GM21737 (cell line): ENCODE data around the gene FAM124A.

Experiments used
- ATAC-seq: cut with Tn5 transposase; IDR thresholded peaks from one replicate; pipeline ENCODE4 v1.9.1; 2021; ENCODE audit warnings: mild to moderate bottlenecking, moderate library complexity; ENCODE audit not compliant: unreplicated experiment

The FAM124A gene

GRCh38 chr13:51298812-51299211 lies 76.6 kb downstream of the FAM124A start:
- no peak for ATAC-seq

- no peak for ATAC-seq
These were observed 80.9 kb downstream of the FAM124A start for GRCh38 chr13:51303063-51303552.

DNA sequence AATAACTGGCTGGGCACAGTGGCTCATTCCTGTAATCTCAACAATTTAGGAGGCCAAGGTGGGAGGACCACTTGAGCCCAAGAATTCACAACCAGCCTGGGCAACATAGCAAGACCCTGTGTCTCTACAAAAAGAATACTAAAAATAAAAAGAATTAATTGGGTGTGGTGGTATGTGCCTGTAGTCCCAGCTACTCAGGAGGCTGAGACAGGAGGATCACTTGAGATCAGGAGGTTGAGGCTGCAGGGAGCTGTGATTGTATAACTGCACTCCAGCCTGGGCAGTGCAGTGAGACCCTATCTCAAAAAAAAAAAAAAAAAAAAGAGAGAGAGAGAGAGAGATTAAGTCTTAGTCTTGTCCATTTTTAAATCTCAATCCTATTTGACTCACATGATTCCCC lies 81.7 kb downstream of the FAM124A start:
- ATAC-seq: no peak

- no peak for ATAC-seq
These were observed 83.2 kb downstream of the FAM124A start for GRCh38 chr13:51305271-51305967.

GRCh38 chr13:51308781-51309180 lies 86.6 kb downstream of the FAM124A start:
- ATAC-seq: no peak

DNA sequence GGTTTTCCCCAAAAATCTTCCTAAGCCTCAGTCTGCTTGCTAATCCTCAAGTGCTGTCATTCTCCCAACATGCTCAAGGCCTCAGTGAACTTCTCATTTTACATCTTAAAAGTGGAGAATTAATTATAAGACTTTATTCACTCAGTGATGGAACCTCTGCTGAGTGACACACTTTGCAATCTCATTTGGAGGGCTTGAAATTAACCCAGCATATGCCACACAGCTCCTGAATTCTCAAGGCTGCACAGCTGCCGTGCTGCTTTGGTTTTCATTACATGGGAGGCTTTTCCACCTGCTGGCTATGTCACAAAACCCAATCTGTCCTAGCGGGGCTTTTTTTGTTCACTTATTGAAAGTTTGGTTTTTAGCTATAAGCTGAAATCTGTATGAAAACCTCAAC lies 89.0 kb downstream of the FAM124A start:
- no peak for ATAC-seq

GRCh38 chr13:51311957-51312520 lies 89.8 kb downstream of the FAM124A start:
- ATAC-seq: no peak

- ATAC-seq: no peak
These were observed 91.4 kb downstream of the FAM124A start for GRCh38 chr13:51313619-51314018.

DNA sequence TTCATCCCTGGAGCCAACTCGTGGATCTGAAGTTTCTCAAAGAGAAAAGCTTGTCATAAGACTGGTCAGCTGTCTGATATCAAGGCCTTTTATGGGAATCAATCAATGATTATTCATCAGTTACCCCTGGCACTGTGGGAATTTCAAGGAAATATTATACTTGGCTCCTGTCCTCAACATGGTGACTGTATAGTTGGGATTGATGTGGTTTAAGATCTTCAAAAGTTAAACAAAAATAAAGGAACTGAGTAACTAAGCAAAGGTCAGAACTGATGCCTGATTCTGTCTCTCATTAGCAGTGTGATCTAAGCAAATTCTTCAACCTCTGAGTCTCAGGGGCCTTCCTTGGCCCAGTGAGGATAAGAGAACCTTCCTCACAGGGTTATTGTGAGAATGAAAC lies 95.1 kb downstream of the FAM124A start:
- no peak for ATAC-seq

DNA sequence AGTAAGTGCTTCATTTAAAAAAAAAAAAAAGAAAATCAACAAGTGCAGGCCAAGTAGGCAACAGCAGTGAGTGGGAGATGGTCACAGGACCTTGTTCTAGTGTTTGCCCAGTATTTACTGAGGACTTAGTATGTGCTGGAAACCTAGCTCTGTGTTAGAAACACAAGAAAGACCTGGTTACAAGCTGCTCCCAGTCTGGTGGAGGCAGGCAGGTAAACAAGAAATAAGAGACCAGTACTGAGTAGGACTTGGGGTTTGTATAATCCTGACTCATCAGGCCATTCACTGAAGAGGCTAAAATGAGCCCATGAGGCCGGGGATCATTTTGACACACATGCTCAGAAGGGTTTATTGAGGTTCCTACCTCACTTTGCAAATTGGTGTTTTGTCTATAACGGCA lies 95.8 kb downstream of the FAM124A start:
- no peak for ATAC-seq

DNA sequence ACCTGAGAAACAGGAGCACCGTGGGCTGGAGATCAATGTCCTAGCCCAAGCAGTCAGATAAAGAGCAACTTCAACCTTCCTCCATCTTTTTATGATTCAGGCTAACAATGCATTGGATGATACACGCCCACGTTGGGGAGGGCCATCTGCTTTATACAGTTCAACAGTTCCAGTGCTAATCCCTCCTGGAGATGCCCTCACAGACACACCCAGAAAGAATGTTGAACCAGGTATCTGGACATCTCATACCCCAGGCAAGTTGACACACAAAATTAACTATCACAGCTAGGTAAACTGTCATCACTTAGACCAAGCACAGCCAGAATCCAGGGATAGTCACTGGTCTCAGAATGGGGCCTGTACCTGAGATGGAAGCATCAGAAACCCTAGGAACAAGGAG lies 96.7 kb downstream of the FAM124A start:
- ATAC-seq: no peak

DNA sequence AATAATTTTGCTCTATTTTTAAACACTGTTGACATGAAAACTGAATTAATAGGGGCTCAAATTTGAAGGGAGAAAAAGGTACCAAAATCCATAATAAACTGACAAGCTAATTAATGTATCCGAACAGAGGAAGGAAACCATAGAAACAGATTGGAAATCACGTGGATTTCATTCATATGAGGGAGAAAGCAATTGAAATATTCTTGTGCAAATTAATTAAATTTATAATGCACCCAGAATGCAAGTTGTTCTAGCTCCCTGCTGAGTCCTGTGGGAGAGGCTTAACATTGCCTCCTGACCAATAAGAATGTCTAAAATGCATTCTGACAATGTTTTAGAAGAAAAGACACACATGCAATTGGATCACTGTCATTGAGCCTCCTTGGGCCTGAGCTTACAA lies 99.6 kb downstream of the FAM124A start:
- no peak for ATAC-seq

DNA sequence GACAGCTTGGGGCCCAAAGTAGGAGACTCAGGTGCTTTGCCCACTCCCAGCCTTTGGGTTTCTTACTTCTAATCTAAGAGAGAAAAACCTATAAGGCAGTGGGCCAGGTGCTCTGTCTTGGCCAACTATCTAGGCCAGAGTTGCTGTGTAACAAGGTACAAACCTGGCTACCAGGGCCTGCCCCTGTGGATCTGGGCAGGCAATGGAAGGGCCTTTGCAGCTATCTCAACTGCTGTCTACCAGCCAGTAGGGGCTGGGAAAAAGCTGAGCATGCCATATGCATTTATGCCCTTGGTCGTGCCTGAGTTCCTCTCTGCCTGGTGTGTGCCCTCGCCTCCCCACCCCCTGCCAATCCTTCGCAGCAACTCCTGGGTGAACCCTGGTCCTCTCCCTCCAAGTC lies 100.6 kb downstream of the FAM124A start:
- ATAC-seq: no peak

- no peak for ATAC-seq
These were observed 101.8 kb downstream of the FAM124A start for GRCh38 chr13:51323824-51324511.

DNA sequence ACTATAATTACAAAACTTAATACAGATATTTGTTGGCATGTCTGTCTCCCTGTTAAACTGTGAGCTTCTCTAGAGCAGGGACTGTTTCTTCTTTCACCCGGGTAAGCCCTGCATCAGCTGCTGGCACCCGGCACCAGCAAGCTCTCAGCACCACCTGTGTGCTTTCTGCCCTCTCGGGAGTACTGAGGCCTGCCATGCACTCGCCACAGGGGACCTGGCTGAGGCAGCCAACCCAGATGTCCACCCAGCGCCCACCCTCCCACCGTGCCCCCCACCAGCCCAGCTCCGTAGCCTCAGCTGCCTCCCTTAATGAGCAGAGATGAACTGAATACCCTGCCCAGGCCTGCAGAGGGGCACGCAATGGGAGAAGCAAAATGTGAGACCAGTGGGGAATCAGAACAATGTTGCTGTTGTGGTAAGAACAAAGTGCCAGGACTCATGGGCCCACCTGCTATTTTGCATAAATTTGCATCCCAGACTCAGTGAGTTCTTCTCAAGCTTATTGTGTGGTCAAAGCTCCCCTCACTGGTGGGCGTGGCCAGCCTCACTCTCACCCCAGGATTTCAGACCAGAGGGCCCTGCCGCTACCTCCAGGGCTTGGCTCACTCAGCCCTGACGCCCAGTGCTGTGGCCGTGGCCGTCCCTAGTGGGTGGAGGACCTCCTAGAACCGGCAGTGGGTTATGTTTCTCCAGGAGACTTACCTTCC lies 102.7 kb downstream of the FAM124A start:
- ATAC-seq: no peak

- no peak for ATAC-seq
These were observed 103.6 kb downstream of the FAM124A start for GRCh38 chr13:51325837-51326236.

DNA sequence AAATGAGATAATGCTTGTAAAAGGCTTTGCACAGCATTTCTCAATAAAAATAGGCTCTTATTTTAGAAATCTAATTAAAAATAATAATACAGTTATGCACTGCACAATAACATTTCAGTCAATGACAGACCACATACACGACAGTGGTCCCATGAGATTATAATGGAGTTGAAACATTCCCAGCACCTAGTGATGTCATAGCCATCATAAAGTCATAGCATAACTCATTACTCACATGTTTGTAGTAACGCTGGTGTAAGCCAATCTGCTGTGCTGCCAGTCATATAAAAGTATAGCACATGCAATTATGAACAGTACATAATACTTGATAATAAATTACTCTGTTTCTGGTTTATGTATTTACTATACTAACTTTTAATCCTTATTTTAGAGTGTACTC lies 104.6 kb downstream of the FAM124A start:
- no peak for ATAC-seq

DNA sequence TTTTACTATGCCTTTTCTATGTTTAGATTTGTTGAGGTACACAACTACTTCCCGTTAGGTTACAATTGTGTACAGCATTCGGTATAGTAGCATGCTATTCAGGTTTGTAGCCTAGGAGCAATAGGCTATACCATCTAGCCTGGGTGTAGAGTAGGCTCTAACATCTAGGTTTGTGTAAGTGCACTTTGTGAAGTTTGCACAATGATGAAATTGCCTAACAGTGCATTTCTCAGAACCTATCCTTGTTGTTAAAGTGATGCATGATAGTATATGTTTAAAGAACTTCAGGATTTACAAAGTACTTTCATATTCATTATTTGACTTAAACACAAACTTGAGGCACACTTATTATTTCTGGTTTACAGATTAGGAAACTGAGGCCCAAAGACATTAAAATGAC lies 105.8 kb downstream of the FAM124A start:
- ATAC-seq: no peak

GRCh38 chr13:51328488-51328887 lies 106.3 kb downstream of the FAM124A start:
- ATAC-seq: no peak

DNA sequence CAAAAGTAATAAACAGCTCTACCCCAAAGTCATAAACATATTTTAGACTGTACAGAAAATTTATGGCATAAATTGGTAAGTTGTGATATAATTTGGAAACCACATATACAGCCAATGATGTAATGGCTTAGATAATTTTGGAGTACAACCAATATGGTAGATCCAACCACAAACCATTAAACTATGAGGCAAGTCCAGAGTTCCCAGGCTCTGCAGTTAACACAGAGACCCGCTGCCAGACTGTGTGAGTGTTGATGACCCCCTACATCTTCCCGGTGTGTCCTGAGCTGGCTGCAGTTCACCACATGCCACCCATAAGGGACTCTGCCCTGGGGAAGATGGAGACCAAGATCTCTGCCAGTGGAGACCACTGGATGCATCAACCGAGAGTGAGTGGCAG lies 107.4 kb downstream of the FAM124A start:
- ATAC-seq: no peak

GRCh38 chr13:51330791-51331190 lies 108.6 kb downstream of the FAM124A start:
- no peak for ATAC-seq
